GM21786 (cell line): Measurements from ENCODE around the gene ZNF747.
A peak's percentile ranks its signal among the peaks of the same experiment; 100 is the strongest.
"Not testable (repeated sequence)": the region's sequence is repeated elsewhere in the genome, so short reads cannot be mapped to it uniquely, and the experiment has no call there.

Source experiments
- ATAC-seq: cut with Tn5 transposase; IDR thresholded peaks from one replicate; pipeline ENCODE4 v1.9.1; 2021; ENCODE audit not compliant: unreplicated experiment

ZNF747 gene

GRCh38 chr16:30557957-30558788, 23.5 kb upstream of the ZNF747 start, which contains the start of gene ZNF764:
Gene ZNF764 (minus strand): TSS chr16:30558374. CDS start chr16:30558182, 192 bp downstream.
- ATAC-seq = peak; percentile 90

DNA sequence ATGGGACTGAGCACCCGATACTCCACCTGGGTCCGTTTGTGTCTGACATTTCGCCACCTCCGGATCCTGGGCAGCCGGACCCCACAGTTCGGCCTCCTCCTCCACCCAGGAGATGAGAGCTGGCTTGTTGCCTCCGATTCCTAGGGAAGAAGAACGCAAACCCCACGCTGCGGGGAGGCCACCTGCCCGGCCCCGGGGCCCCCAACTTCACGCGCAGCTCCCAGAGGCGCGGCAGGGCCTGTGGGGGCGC, 23.0 kb upstream of the ZNF747 start:
- ATAC-seq = no peak

- ATAC-seq = no peak
Measured at GRCh38 chr16:30556125-30556473, 21.4 kb upstream of the ZNF747 start.

GRCh38 chr16:30555315-30556124, 20.9 kb upstream of the ZNF747 start:
- no peak for ATAC-seq

GRCh38 chr16:30554557-30555314, 20.1 kb upstream of the ZNF747 start:
- ATAC-seq = no peak

DNA sequence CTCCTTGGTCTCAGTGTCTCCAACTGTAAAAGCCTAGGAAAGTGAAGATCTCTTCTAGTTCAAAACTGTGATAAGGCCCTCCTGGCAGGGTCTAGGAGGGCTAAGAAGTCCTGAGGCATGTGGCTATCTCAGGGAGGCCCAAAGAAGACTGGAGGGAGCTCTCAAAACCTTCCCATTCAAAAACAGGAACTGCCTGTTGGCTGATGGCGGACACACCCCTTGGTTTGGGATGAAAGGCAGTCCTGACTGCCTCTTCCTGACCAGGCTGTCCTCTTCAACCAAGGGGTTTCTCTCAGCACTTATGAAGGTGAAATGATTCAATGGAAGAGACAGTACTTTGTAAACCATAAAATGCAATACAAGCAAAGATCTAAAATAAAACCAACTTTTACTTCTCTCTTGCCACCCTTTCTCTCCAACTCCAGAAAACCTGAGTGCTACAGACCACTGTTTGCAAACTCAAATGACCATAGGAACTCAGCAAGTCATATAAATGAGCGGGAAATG, 18.8 kb upstream of the ZNF747 start:
- no peak for ATAC-seq

DNA sequence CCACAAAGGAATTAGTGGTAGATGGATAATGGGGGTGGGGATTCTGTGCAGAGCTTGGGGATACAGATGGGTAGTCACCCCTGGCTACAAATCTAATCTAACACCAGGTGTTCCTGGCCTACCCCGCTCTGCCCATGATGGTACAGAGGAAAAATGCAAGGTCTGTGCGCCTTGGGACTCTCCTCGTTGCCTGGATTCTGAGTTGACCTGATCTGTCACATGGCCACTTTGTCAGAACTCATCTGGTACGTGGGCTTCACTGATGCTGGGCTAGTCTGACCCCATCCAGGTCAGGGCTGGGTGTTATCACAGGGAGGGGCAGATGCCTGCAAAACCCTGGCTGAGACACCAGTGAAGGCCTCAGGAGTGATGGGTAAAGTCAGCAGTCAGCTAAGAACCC, 18.3 kb upstream of the ZNF747 start:
- ATAC-seq = no peak

DNA sequence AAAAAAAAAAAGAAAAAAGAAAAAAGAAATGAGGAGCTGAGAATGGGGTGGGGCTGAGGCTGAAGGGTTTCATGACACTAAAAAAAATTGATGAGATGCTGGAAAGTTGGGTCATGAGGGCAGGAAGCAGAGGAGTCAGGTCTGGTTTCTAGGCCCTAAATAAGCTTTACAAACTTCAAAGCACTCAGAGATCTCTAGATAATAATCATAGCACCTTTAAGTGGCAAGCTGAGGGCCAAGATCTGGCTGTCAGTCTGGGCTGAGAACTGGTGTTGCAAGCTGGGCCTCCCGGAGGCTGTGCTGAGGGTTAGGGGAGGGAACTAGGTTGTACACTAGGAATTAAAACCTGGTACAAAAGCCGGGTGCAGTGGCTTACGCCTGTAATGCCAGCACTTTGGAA, 17.1 kb upstream of the ZNF747 start:
- ATAC-seq = no peak

DNA sequence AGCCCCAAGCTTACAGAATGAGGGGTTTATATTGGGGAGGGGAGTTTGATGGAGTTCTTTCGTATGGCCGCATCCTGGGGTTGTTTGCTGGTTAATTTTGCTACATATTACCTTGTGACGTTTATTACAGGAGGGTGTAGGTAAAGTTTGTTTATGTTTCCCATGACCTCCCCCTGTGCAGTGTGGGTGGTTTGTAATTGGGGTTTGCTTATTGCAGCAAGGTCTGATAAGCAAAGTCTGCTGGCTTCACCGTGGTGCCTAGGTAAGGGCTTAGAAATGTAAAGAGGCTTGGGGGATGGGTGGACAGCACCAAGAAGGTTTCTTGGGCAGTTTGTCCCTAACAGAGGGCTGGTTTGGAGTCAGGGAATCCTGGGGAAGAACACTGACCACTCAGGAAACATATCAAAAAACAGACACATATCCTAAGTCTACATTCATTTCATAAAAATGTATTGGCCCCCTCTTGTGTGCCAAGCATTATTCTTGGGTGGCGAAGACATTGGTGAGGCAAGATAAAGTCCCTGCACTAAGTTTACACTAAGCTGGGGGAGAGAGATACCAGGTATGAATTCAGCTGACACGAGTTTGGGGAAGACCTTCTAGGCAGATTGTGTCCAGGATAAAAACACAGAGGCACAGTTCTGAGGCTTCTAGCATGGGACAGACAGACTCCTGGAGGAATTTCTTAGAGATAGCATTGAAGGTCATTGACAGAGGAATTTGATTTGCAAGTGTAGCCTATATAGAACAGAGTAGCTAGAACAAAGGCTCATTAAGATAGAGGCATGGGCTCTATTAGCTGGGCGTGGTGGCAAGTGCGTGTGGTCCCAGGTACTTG, 14.0 kb upstream of the ZNF747 start:
- no peak for ATAC-seq

- no peak for ATAC-seq
Measured at GRCh38 chr16:30546115-30546514, 11.5 kb upstream of the ZNF747 start.

DNA sequence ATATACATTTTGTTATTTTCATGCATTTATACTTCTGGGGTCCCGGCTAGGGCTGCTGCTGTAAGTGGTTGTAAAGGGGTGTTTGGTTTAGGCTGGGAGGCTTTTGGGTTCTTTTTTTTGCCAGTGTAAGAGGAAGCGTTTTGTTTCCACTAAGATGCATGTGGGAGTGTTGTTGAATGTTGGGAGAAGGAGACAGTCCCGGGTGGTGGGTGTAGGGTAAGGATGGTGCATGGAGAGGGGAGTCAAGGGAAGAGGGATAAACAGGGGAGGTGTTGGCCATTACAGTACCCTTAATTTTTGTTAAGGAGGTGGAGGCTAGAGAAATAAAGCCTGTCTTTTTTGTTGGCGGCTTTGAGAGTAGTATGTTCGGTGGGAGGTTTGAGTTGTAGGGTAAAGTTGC, 8.4 kb upstream of the ZNF747 start:
- ATAC-seq = no peak

DNA sequence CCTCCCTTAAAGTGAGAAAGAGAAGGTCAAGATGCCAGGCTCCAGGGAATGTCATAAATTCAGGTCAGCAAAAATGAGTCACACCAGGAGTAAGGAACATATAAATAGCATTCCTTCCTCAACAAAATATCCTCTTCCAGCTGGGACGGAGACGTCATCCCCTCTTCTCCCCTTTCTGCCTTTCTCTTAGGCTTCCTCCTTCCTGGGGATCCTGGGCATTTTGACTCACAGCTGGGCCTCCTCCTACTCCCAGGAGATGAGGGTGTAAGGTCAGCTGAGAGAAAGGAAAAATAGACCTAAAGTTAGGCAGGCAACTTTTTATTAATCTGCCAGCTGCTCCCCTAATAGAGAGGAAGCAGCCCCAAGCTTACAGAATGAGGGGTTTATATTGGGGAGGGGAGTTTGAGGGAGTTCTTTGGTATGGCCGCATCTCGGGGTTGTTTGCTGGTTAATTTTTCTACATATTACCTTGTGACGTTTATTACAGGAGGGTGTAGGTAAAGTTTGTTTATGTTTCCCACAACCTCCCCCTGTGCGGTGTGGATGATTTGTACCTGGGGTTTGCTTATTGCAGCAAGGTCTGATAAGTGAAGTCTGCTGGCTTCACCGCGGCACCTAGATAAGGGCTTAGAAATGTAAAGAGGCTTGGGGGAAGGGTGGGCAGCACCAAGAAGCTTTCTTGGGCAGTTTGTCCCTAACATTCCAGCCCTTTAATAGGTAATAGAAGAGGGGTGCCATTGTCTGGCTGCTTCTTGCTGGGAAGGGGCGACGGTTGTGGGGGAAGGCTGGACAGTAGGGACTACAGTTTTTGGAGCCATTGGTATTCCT, 7.1 kb upstream of the ZNF747 start:
- no peak for ATAC-seq

- not testable (repeated sequence) for ATAC-seq
Measured at GRCh38 chr16:30540916-30541464, 6.3 kb upstream of the ZNF747 start.

GRCh38 chr16:30539986-30540526, 5.4 kb upstream of the ZNF747 start:
- ATAC-seq = not testable (repeated sequence)

GRCh38 chr16:30539000-30539964, 4.6 kb upstream of the ZNF747 start:
- no peak for ATAC-seq

- not testable (repeated sequence) for ATAC-seq
Measured at GRCh38 chr16:30536391-30537024, 1.9 kb upstream of the ZNF747 start.

DNA sequence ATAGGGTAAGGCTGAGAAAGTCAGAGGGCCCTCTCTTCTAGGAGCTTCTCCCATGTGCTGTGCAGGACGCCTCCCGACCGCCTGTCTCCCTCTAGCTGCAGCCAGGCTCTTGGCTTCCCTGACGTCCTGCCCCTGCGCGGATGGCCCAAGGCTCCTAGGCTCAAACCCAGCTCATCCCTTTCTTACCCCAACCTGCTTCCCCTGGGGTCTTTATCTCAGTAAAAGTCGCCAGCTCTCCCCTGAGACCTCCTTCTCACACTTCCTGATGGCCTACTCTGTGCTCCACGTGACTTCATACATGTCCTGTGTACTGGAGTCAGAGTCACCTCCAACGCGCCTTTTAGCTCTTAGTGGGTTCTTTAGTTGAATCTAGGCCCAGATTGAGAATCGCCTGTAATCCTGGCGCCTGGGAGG, 1.1 kb upstream of the ZNF747 start:
- ATAC-seq = no peak
